ENCODE data around the gene SLC43A1.

GRCh38 chr11:57477507-57478189 lies 37.9 kb downstream of the SLC43A1 start:
- no peak for TF ChIP-seq POLR2A (IDR thresholded peaks at IDR 0.05)
- TF ChIP-seq, protein P1, sequence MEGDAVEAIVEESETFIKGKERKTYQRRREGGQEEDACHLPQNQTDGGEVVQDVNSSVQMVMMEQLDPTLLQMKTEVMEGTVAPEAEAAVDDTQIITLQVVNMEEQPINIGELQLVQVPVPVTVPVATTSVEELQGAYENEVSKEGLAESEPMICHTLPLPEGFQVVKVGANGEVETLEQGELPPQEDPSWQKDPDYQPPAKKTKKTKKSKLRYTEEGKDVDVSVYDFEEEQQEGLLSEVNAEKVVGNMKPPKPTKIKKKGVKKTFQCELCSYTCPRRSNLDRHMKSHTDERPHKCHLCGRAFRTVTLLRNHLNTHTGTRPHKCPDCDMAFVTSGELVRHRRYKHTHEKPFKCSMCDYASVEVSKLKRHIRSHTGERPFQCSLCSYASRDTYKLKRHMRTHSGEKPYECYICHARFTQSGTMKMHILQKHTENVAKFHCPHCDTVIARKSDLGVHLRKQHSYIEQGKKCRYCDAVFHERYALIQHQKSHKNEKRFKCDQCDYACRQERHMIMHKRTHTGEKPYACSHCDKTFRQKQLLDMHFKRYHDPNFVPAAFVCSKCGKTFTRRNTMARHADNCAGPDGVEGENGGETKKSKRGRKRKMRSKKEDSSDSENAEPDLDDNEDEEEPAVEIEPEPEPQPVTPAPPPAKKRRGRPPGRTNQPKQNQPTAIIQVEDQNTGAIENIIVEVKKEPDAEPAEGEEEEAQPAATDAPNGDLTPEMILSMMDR (IDR thresholded peaks at IDR 0.05), result no peak
